IMR-90 (cell line): ENCODE measurements around the gene OSBPL3.

Experiments used
- CEBPB ChIP-seq: IDR thresholded peaks from 2 replicates; pipeline ENCODE4 v1.6.1; 2012; ENCODE audit warnings: low read depth, low read length, improper control_type of control experiment
- CTCF ChIP-seq: conservative IDR thresholded peaks from 2 replicates; pipeline ENCODE4 v1.5.1; 2012; ENCODE audit warnings: mild to moderate bottlenecking, low read depth, low read length, improper control_type of control experiment
- ELK1 ChIP-seq: fragments of 150-350 bp; IDR thresholded peaks from 2 replicates; pipeline ENCODE4 v1.6.1; 2016; ENCODE audit warnings: low read depth, mild to moderate bottlenecking, low read length, moderate library complexity, borderline replicate concordance
- MAZ ChIP-seq: IDR thresholded peaks from 2 replicates; pipeline ENCODE4 v1.6.1; 2012; ENCODE audit warnings: low read depth, mild to moderate bottlenecking, low read length, improper control_type of control experiment, moderate library complexity, borderline replicate concordance
- POLR2A ChIP-seq: IDR thresholded peaks from 2 replicates; pipeline ENCODE4 v1.6.1; 2012; ENCODE audit warnings: mild to moderate bottlenecking, low read depth, low read length
- RAD21 ChIP-seq: IDR thresholded peaks from 2 replicates; pipeline ENCODE4 v1.6.1; 2012; ENCODE audit warnings: low read length, improper control_type of control experiment
- RFX5 ChIP-seq: IDR thresholded peaks from 2 replicates; pipeline ENCODE4 v1.8.0; 2012; ENCODE audit warnings: low read depth, mild to moderate bottlenecking, low read length, moderate library complexity
- USF2 ChIP-seq: fragments of 150-350 bp; IDR thresholded peaks from 2 replicates; pipeline ENCODE4 v1.6.1; 2017; ENCODE audit warnings: mild to moderate bottlenecking, antibody characterized with exemption, low read length, low read depth

GRCh38 chr7:24842029-24842428, 137.9 kb downstream of the OSBPL3 start:
- TF ChIP-seq RAD21 (no peak), POLR2A (no peak), ELK1 (no peak), CTCF (no peak), USF2 (no peak), RFX5 (no peak), MAZ (no peak), CEBPB (no peak)
